Endodermal cell (in vitro differentiated cells): Measurements from ENCODE around the gene RAPGEFL1. TPM values are rescaled to one million over a fixed set of nuclear protein-coding genes. Genes with fewer than 3 reads are reported as not detected.

Experiments
- DNase-seq: peaks from one replicate; pipeline ENCODE4 v3.0.0-alpha.2; 2017
- H3K27ac ChIP-seq: 2 replicates; pipeline ENCODE4 v1.5.1; 2013; ENCODE audit warnings: mild to moderate bottlenecking, low read depth, low read length, moderate library complexity
- H3K27me3 ChIP-seq: 2 replicates; pipeline ENCODE4 v1.6.1; 2013; ENCODE audit warnings: mild to moderate bottlenecking, low read length, moderate library complexity; ENCODE audit not compliant: insufficient read depth, control insufficient read depth, poor library complexity, severe bottlenecking
- H3K36me3 ChIP-seq: 2 replicates; pipeline ENCODE4 v1.7.0; 2013; ENCODE audit warnings: mild to moderate bottlenecking, low read length, moderate library complexity; ENCODE audit not compliant: control insufficient read depth, insufficient read depth
- H3K4me1 ChIP-seq: one replicate; pipeline ENCODE4 v1.7.0; 2013; ENCODE audit warnings: low read length; ENCODE audit not compliant: control insufficient read depth, insufficient read depth
- H3K4me3 ChIP-seq: 2 replicates; pipeline ENCODE4 v1.5.1; 2013; ENCODE audit warnings: mild to moderate bottlenecking, low read length, moderate library complexity
- H3K9ac ChIP-seq: 2 replicates; pipeline ENCODE4 v1.6.1; 2013; ENCODE audit warnings: mild to moderate bottlenecking, low read length, moderate library complexity; ENCODE audit not compliant: poor library complexity, severe bottlenecking; ENCODE audit errors: extremely low read depth
- H3K9me3 ChIP-seq: 2 replicates; pipeline ENCODE4 v1.6.1; 2013; ENCODE audit warnings: mild to moderate bottlenecking, low read length, moderate library complexity; ENCODE audit not compliant: control insufficient read depth
- H3K27ac Mint-ChIP-seq: 2 replicates; pipeline ENCODE4 v1.8.0; 2020; ENCODE audit warnings: mixed read lengths
- H3K27me3 Mint-ChIP-seq: 2 replicates; pipeline ENCODE4 v1.8.0; 2021; ENCODE audit warnings: mild to moderate bottlenecking, mixed read lengths; ENCODE audit not compliant: insufficient read depth
- H3K36me3 Mint-ChIP-seq: 2 replicates; pipeline ENCODE4 v1.8.0; 2020; ENCODE audit warnings: low read depth, mixed read lengths
- H3K4me1 Mint-ChIP-seq: 2 replicates; pipeline ENCODE4 v1.8.0; 2020; ENCODE audit warnings: mixed read lengths
- H3K4me3 Mint-ChIP-seq: 2 replicates; pipeline ENCODE4 v1.8.0; 2020; ENCODE audit warnings: mild to moderate bottlenecking, moderate library complexity, mixed read lengths
- H3K9me3 Mint-ChIP-seq: 2 replicates; pipeline ENCODE4 v1.8.0; 2020; ENCODE audit warnings: mild to moderate bottlenecking, mixed read lengths
- CTCF ChIP-seq: fragments of 200-600 bp; sonication (generic); conservative IDR thresholded peaks from 2 replicates; pipeline ENCODE4 v1.5.0; 2021; ENCODE audit warnings: antibody characterized with exemption, mild to moderate bottlenecking
- WGBS, 2 experiments: methylation state at CpG; one replicate each; pipeline versions ENCODE4 v1.1.5 to v1.1.7; 2013; ENCODE audit warnings: missing lambda C conversion rate in 2 of 2, mixed read lengths in 1 of 2; ENCODE audit not compliant: insufficient coverage in 1 of 2, insufficient read length in 1 of 2; 5-methylcytosine and 5-hydroxymethylcytosine counted together
- total RNA-seq, 2 donors: library from RNA; stranded (reverse); fragmentation: NEBNext Ultra II Directional in 1 of 2; extraction: Animal tissue kit (Norgen Biotek cat#: 25700) in 1 of 2; gene quantifications; 2 replicates in 1 of 2; 3 replicates in 1 of 2; pipeline ENCODE4 v1.2.1, GENCODE V29; 2021

RAPGEFL1 gene
- total RNA-seq, 2 donors from 2014 or later = 15.6 to 20.8 TPM

- no peak for DNase-seq
- Mint-ChIP-seq H3K36me3 (peaks cover 80% of the 10 kb centered on the region), H3K27me3 (no peaks in the 10 kb centered on the region), H3K4me3 (no peak overlapping the region), H3K9me3 (no peaks in the 10 kb centered on the region), H3K27ac (peak overlapping the region; percentile 93), H3K4me1 (no peaks in the 10 kb centered on the region)
- Histone ChIP-seq H3K9me3 (no peaks in the 10 kb centered on the region), H3K36me3 (peaks cover 87% of the 10 kb centered on the region), H3K27ac (peak overlapping the region; percentile 52), H3K9ac (peak overlapping the region; percentile 31), H3K4me1 (peaks cover 2% of the 10 kb centered on the region), H3K27me3 (no peaks in the 10 kb centered on the region), H3K4me3 (no peak overlapping the region)
- no peak for TF ChIP-seq CTCF
- 97 to 100% methylated on average over 1 to 3 of the region's 3 CpGs for WGBS, 2 experiments
Measured at GRCh38 chr17:40167685-40168261, 9.5 kb upstream of the RAPGEFL1 start.

GRCh38 chr17:40168262-40168832 lies 8.9 kb upstream of the RAPGEFL1 start:
- Histone ChIP-seq H3K27ac (peak overlapping the region; percentile 52), H3K9ac (peak overlapping the region; percentile 31), H3K4me3 (no peak overlapping the region), H3K9me3 (no peaks in the 10 kb centered on the region), H3K36me3 (peaks cover 86% of the 10 kb centered on the region), H3K4me1 (peaks cover 2% of the 10 kb centered on the region), H3K27me3 (no peaks in the 10 kb centered on the region)
- peak overlapping the region; percentile 93 for H3K27ac Mint-ChIP-seq
- peak; percentile 83 for TF ChIP-seq CTCF
- no peak overlapping the region for H3K4me3 Mint-ChIP-seq
- H3K27me3 Mint-ChIP-seq = no peaks in the 10 kb centered on the region
- peaks cover 81% of the 10 kb centered on the region for H3K36me3 Mint-ChIP-seq
- no peaks in the 10 kb centered on the region for H3K4me1 Mint-ChIP-seq
- H3K9me3 Mint-ChIP-seq = no peaks in the 10 kb centered on the region
- peak; percentile 82 for DNase-seq
- 75 to 76% methylated on average over 9 to 10 of the region's 11 CpGs for WGBS, 2 experiments

- Mint-ChIP-seq H3K9me3 (no peaks in the 10 kb centered on the region), H3K4me3 (no peak overlapping the region), H3K4me1 (no peaks in the 10 kb centered on the region), H3K27me3 (no peaks in the 10 kb centered on the region), H3K27ac (no peak overlapping the region), H3K36me3 (peaks cover 82% of the 10 kb centered on the region)
- Histone ChIP-seq H3K4me1 (peaks cover 2% of the 10 kb centered on the region), H3K27ac (no peak overlapping the region), H3K9me3 (no peaks in the 10 kb centered on the region), H3K27me3 (no peaks in the 10 kb centered on the region), H3K36me3 (peaks cover 91% of the 10 kb centered on the region), H3K4me3 (no peak overlapping the region), H3K9ac (no peak overlapping the region)
- DNase-seq = no peak
- 95 to 100% methylated on average over 2 of the region's 2 CpGs for WGBS, 2 experiments
- TF ChIP-seq CTCF = no peak
Measured at GRCh38 chr17:40170325-40170724, 6.9 kb upstream of the RAPGEFL1 start.
